ENCODE results near the gene MCTP1. TPM values are rescaled to one million over a fixed set of nuclear protein-coding genes. Genes with fewer than 3 reads are reported as not detected.

Gene MCTP1
- total RNA-seq, 1 experiment from 2014 or later, result 0.44 TPM

DNA sequence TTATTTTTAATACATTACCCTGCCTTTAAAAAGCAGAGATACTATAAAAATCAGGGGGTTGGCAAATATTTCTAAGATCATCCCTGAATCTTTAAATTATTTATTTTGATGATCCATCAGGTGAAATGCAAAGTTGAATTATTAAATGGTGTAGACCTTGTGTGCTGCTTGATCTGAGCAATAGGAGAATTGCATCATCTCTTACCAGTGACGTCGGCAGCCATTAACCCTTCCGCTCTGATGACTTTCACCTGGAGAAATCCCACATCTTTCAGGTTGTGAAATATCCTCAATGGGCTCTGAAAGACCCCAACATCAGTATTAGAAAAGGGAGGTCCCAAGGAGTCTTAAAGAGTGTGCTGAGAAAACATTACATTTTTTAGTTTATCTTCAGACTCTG, 396.2 kb downstream of the MCTP1 start:
- no TSS peak for BruUV-seq (replicated peaks)

GRCh38 chr5:94885931-94886330, 399.0 kb downstream of the MCTP1 start:
- TF ChIP-seq, protein P1, sequence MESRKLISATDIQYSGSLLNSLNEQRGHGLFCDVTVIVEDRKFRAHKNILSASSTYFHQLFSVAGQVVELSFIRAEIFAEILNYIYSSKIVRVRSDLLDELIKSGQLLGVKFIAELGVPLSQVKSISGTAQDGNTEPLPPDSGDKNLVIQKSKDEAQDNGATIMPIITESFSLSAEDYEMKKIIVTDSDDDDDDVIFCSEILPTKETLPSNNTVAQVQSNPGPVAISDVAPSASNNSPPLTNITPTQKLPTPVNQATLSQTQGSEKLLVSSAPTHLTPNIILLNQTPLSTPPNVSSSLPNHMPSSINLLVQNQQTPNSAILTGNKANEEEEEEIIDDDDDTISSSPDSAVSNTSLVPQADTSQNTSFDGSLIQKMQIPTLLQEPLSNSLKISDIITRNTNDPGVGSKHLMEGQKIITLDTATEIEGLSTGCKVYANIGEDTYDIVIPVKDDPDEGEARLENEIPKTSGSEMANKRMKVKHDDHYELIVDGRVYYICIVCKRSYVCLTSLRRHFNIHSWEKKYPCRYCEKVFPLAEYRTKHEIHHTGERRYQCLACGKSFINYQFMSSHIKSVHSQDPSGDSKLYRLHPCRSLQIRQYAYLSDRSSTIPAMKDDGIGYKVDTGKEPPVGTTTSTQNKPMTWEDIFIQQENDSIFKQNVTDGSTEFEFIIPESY (IDR thresholded peaks at IDR 0.05; ENCODE audit: extremely low read depth, insufficient replicate concordance, low read length), result no peak
- TF ChIP-seq EZH2phosphoT487 (IDR thresholded peaks at IDR 0.05; ENCODE audit: borderline replicate concordance) (no peak), CBX3 (IDR thresholded peaks at IDR 0.05; ENCODE audit: low read depth) (no peak)
- H3K9me2 ChIP-seq (ENCODE audit: insufficient read depth), result no peaks in the 10 kb centered on the region
- H3K9ac ChIP-seq (ENCODE audit: low read length), result no peak overlapping the region
- H3K36me3 ChIP-seq (ENCODE audit: control insufficient read depth in 1 of 2, insufficient read depth in 2 of 2, low read length in 2 of 2), result no peaks in the 10 kb centered on the region
- H2AFZ ChIP-seq (ENCODE audit: low read depth, low read length, poor library complexity, severe bottlenecking), result no peak overlapping the region
- no peaks in the 10 kb centered on the region for H3K79me2 ChIP-seq (ENCODE audit: insufficient read depth, low read length)
- no TSS peak for BruUV-seq (replicated peaks)
- ChIA-PET CTCF (no interaction called here), POLR2A (no interaction called here), RAD21 (ENCODE audit: low non-redundant PET in 1 of 2, low total read pairs in 2 of 2, uncharacterized antibody in 2 of 2, unreplicated experiment in 2 of 2) (no interaction called here)
- no peak overlapping the region for H3K4me2 ChIP-seq (ENCODE audit: low read length)
- H3K27ac ChIP-seq (ENCODE audit: low read depth, low read length), result no peak overlapping the region
- no peaks in the 10 kb centered on the region for H3K9me3 ChIP-seq (ENCODE audit: control insufficient read depth in 1 of 2, insufficient read depth in 1 of 2, low read depth in 1 of 2, low read length in 2 of 2)
- DNase-seq (ENCODE audit: low read depth, low spot score) (no peak), ATAC-seq (no peak)
- intact Hi-C loops (cut with micrococcal nuclease), result no loop called here
- no peak overlapping the region for H3K4me3 ChIP-seq (replicated peaks in 1 of 2; ENCODE audit: low read depth in 1 of 2, low read length in 2 of 2)
- no peaks in the 10 kb centered on the region for H3K27me3 ChIP-seq (ENCODE audit: insufficient read depth, low read length)
- no peaks in the 10 kb centered on the region for H3K4me1 ChIP-seq (ENCODE audit: control insufficient read depth in 1 of 2, insufficient read depth in 2 of 2, low read length in 2 of 2)
- no peaks in the 10 kb centered on the region for H4K20me1 ChIP-seq (ENCODE audit: insufficient read depth)

More for the DNA sequence above, 396.2 kb downstream of the MCTP1 start:
- no peaks in the 10 kb centered on the region for H4K20me1 ChIP-seq (ENCODE audit: insufficient read depth)
- H3K4me2 ChIP-seq (ENCODE audit: low read length), result no peak overlapping the region
- POLR2A ChIA-PET, result no interaction called here
- H3K4me3 ChIP-seq (replicated peaks in 1 of 2; ENCODE audit: low read depth in 1 of 2, low read length in 2 of 2), result no peak overlapping the region
- H3K27me3 ChIP-seq (ENCODE audit: insufficient read depth, low read length), result no peaks in the 10 kb centered on the region
- intact Hi-C loops (cut with micrococcal nuclease), result no loop called here
- H3K9me3 ChIP-seq (ENCODE audit: control insufficient read depth in 1 of 2, insufficient read depth in 1 of 2, low read depth in 1 of 2, low read length in 2 of 2), result no peaks in the 10 kb centered on the region
- TF ChIP-seq SRF (IDR thresholded peaks at IDR 0.05; ENCODE audit: low read depth) (no peak), TCF7L2 (IDR thresholded peaks at IDR 0.05; ENCODE audit: borderline replicate concordance, extremely low read depth, insufficient read depth, insufficient read length) (no peak), EZH2 (IDR thresholded peaks at IDR 0.05) (no peak), POLR2A (IDR thresholded peaks at IDR 0.05; ENCODE audit: borderline replicate concordance, extremely low read depth, insufficient read depth, insufficient read length) (no peak), JUND (IDR thresholded peaks at IDR 0.05) (no peak), ZFX (IDR thresholded peaks at IDR 0.05) (no peak), ELF1 (IDR thresholded peaks at IDR 0.05; ENCODE audit: borderline replicate concordance, low read depth) (no peak), SP1 (IDR thresholded peaks at IDR 0.05; ENCODE audit: low read depth) (no peak), EGR1 (IDR thresholded peaks at IDR 0.05; ENCODE audit: low read depth) (no peak), POLR2AphosphoS5 (IDR thresholded peaks at IDR 0.05; ENCODE audit: low read depth, low read length) (no peak)
- TF ChIP-seq, protein P1 (IDR thresholded peaks at IDR 0.05; ENCODE audit: extremely low read depth, insufficient replicate concordance, low read length), result no peak
- DNase-seq (ENCODE audit: low read depth, low spot score) (no peak), ATAC-seq (no peak)
- no peaks in the 10 kb centered on the region for H3K9me2 ChIP-seq (ENCODE audit: insufficient read depth)
- CTCF ChIA-PET, result interaction anchor here (1.0 kb wide), 1 partner anchor 38 kb away, joined by 3 read pairs; no protein-coding TSS in a partner anchor
- no peaks in the 10 kb centered on the region for H3K79me2 ChIP-seq (ENCODE audit: insufficient read depth, low read length)
- no peaks in the 10 kb centered on the region for H3K36me3 ChIP-seq (ENCODE audit: control insufficient read depth in 1 of 2, insufficient read depth in 2 of 2, low read length in 2 of 2)
- H3K9ac ChIP-seq (ENCODE audit: low read length), result no peak overlapping the region
- no peak overlapping the region for H3K27ac ChIP-seq (ENCODE audit: low read depth, low read length)
- no peaks in the 10 kb centered on the region for H3K4me1 ChIP-seq (ENCODE audit: control insufficient read depth in 1 of 2, insufficient read depth in 2 of 2, low read length in 2 of 2)
- H2AFZ ChIP-seq (ENCODE audit: low read depth, low read length, poor library complexity, severe bottlenecking), result no peak overlapping the region
- RAD21 ChIA-PET (ENCODE audit: low non-redundant PET in 1 of 2, low total read pairs in 2 of 2, uncharacterized antibody in 2 of 2, unreplicated experiment in 2 of 2), result no interaction called here

Measured in HCT116 (cell line).